ENCODE measurements around the gene ACAD10.

The ACAD10 gene

DNA sequence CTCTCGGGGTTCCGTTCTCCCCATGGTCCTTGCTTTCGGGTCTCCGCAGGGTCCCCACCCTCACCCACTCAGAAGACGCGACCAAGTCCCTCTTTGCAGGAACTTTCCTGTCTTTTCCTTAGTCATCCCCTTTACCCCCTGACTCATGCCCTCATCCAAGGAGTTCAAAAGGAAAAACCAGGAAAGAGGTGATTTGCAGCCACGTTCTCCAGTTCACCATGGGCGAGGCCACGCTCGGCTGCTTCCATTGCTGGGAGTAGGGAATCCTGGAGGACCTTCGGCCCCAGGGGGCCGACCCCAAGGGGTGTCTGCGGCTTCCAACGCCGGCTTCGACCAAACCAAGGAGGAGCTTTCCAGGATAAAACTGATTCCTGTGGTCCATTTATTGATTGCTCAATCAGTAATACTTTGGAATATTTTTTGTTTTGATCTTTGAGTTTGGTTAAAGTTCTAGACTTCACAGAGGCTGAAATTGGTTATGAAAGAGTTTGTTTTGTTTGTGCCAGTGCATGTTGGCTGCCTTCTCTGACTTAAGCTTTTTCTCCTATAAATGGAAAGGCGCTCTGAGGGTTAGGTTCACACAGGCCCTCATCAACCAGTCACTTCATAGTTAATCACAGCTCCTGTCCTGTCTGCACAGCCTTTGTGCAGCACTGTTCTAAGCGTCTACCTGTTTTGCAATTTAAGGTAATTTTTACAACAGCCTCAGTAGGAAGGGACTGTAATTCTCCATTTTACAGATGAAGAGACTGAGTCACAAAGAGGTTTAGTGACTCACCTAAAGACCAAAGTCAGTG lies 81.7 kb downstream of the ACAD10 start:
- peak overlapping the region; percentile 83 for H3K9ac ChIP-seq (ENCODE audit: low read length)
- H3K4me3 ChIP-seq (ENCODE audit: low read length), result peak overlapping the region; percentile 96
- H3K36me3 ChIP-seq (ENCODE audit: control insufficient read depth, low read depth, low read length), result no peaks in the 10 kb centered on the region
- H3K27me3 ChIP-seq (ENCODE audit: control insufficient read depth, insufficient read depth, low read length), result peaks cover 12% of the 10 kb centered on the region
- peaks cover 7% of the 10 kb centered on the region for H3K4me1 ChIP-seq (ENCODE audit: control insufficient read depth, low read depth, low read length)
- peak overlapping the region; percentile 40 for H3K27ac ChIP-seq (ENCODE audit: low read length)
- H3K9me3 ChIP-seq (ENCODE audit: control insufficient read depth, low read depth, low read length), result no peaks in the 10 kb centered on the region

- H3K4me1 ChIP-seq (ENCODE audit: control insufficient read depth, low read depth, low read length), result peaks cover 7% of the 10 kb centered on the region
Observed at GRCh38 chr12:111768159-111768895, 82.5 kb downstream of the ACAD10 start.

DNA sequence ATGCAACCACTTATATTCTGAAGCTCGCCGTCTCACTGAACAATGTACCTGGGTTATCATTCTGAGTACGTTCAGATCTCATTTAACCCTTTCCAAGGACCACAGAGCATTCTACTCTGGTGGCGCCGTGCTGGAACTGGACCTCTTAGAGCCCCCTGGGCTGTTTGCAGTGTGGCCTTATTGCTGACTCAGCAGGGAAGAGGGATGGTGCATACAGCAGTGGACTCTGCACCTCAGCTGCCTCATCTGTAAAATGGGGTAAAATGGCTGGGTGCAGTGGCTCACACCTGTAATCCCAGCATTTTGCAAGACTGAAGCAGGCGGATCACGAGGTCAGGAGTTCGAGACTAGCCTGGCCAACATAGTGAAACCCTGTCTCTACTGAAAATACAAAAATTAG lies 83.7 kb downstream of the ACAD10 start:
- Histone ChIP-seq H3K27ac (ENCODE audit: low read length) (no peak overlapping the region), H3K36me3 (ENCODE audit: control insufficient read depth, low read depth, low read length) (no peaks in the 10 kb centered on the region), H3K9me3 (ENCODE audit: control insufficient read depth, low read depth, low read length) (no peaks in the 10 kb centered on the region), H3K4me1 (ENCODE audit: control insufficient read depth, low read depth, low read length) (peaks cover 17% of the 10 kb centered on the region), H3K4me3 (ENCODE audit: low read length) (no peak overlapping the region), H3K27me3 (ENCODE audit: control insufficient read depth, insufficient read depth, low read length) (peaks cover 12% of the 10 kb centered on the region), H3K9ac (ENCODE audit: low read length) (no peak overlapping the region)

More at GRCh38 chr12:111768159-111768895, 82.5 kb downstream of the ACAD10 start:
- H3K27ac ChIP-seq (ENCODE audit: low read length), result no peak overlapping the region
- H3K4me3 ChIP-seq (ENCODE audit: low read length), result peak overlapping the region; percentile 96
- H3K27me3 ChIP-seq (ENCODE audit: control insufficient read depth, insufficient read depth, low read length), result peaks cover 12% of the 10 kb centered on the region
- H3K36me3 ChIP-seq (ENCODE audit: control insufficient read depth, low read depth, low read length), result no peaks in the 10 kb centered on the region
- peak overlapping the region; percentile 83 for H3K9ac ChIP-seq (ENCODE audit: low read length)
- H3K9me3 ChIP-seq (ENCODE audit: control insufficient read depth, low read depth, low read length), result no peaks in the 10 kb centered on the region

GRCh38 chr12:111773801-111774551 lies 88.1 kb downstream of the ACAD10 start:
- H3K9me3 ChIP-seq (ENCODE audit: control insufficient read depth, low read depth, low read length), result no peaks in the 10 kb centered on the region
- H3K27me3 ChIP-seq (ENCODE audit: control insufficient read depth, insufficient read depth, low read length), result no peaks in the 10 kb centered on the region
- no peaks in the 10 kb centered on the region for H3K36me3 ChIP-seq (ENCODE audit: control insufficient read depth, low read depth, low read length)
- H3K27ac ChIP-seq (ENCODE audit: low read length), result no peak overlapping the region
- no peak overlapping the region for H3K9ac ChIP-seq (ENCODE audit: low read length)
- peaks cover 10% of the 10 kb centered on the region for H3K4me1 ChIP-seq (ENCODE audit: control insufficient read depth, low read depth, low read length)
- no peak overlapping the region for H3K4me3 ChIP-seq (ENCODE audit: low read length)

DNA sequence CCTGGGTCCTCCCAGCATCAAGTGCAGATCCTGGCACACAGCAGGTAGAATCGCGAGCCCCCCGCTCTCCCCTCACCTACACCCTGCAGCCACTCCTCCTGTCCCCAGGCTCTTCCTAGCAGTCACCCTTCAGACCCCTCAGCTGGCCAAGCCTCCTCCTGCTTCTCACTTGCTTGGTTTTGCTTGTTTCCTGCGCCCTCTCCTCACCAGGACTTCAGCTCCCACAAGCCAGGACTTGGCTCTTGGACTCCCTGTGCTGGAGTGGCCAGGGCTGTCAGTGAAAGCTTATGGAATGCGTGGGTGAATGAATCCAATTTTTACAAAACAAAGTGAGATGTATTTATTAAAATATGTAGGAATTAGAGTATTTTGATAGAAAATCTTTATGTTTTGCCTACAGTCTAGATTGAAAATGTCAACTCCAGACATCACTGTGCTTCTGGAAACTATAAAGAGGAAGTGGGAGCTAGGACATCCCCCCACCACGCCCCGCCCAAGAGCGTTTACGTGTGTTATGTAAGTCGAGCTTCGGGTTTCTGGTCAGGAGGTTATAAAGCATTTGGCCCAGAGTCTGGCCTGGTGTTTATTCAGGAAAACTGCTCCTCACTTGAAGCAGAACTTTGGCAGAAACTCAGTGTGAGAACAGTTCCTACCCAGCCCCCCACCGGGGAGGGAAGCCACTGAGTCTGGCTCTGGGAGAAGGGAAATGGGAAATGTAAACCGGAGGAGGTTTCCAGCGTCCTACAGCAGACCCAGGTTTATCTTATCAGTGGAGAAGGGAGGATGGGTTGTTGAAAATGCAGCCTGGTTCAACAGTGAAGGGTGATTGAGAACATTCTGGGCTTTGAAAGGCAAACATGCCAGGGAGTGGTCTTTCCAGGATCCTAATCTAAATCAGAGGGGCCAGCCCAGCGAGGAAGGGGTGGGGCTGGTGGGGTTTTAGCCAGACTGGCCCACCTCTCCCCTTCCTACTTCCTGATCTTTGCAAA lies 89.6 kb downstream of the ACAD10 start:
- Histone ChIP-seq H3K9me3 (ENCODE audit: control insufficient read depth, low read depth, low read length) (no peaks in the 10 kb centered on the region), H3K27me3 (ENCODE audit: control insufficient read depth, insufficient read depth, low read length) (no peaks in the 10 kb centered on the region), H3K27ac (ENCODE audit: low read length) (no peak overlapping the region), H3K36me3 (ENCODE audit: control insufficient read depth, low read depth, low read length) (no peaks in the 10 kb centered on the region), H3K9ac (ENCODE audit: low read length) (no peak overlapping the region), H3K4me3 (ENCODE audit: low read length) (no peak overlapping the region), H3K4me1 (ENCODE audit: control insufficient read depth, low read depth, low read length) (peaks cover 10% of the 10 kb centered on the region)

DNA sequence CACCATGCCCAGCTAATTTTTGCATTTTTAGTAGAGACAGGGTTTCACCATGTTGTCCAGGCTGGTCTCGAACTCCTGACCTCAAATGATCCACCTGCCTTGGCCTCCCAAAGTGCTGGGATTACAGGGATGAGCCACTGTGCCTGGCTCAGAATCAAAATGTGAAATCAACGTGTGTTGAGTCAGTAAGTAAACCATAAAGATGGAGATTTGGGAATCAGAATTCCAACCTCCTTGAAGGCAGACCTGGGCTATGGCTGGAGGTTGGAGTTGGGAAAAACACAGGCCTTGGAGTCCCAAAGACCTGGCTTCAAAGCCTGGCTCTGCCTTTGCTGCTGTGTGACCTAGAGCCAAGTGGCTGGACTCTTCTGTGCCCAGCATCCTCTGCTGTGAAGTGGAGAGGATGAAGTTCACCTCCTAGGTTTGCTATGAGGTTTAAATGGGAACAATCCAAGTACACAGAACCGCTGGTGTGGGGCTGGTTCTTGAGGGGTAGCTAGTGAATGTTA lies 91.0 kb downstream of the ACAD10 start:
- H3K9ac ChIP-seq (ENCODE audit: low read length), result no peak overlapping the region
- no peaks in the 10 kb centered on the region for H3K27me3 ChIP-seq (ENCODE audit: control insufficient read depth, insufficient read depth, low read length)
- no peak overlapping the region for H3K4me3 ChIP-seq (ENCODE audit: low read length)
- H3K4me1 ChIP-seq (ENCODE audit: control insufficient read depth, low read depth, low read length), result peaks cover 10% of the 10 kb centered on the region
- no peak overlapping the region for H3K27ac ChIP-seq (ENCODE audit: low read length)
- H3K9me3 ChIP-seq (ENCODE audit: control insufficient read depth, low read depth, low read length), result no peaks in the 10 kb centered on the region
- no peaks in the 10 kb centered on the region for H3K36me3 ChIP-seq (ENCODE audit: control insufficient read depth, low read depth, low read length)

GRCh38 chr12:111777345-111778045 lies 91.6 kb downstream of the ACAD10 start:
- no peaks in the 10 kb centered on the region for H3K27me3 ChIP-seq (ENCODE audit: control insufficient read depth, insufficient read depth, low read length)
- H3K9ac ChIP-seq (ENCODE audit: low read length), result no peak overlapping the region
- H3K27ac ChIP-seq (ENCODE audit: low read length), result no peak overlapping the region
- no peak overlapping the region for H3K4me3 ChIP-seq (ENCODE audit: low read length)
- no peaks in the 10 kb centered on the region for H3K36me3 ChIP-seq (ENCODE audit: control insufficient read depth, low read depth, low read length)
- H3K4me1 ChIP-seq (ENCODE audit: control insufficient read depth, low read depth, low read length), result peaks cover 10% of the 10 kb centered on the region
- no peaks in the 10 kb centered on the region for H3K9me3 ChIP-seq (ENCODE audit: control insufficient read depth, low read depth, low read length)

DNA sequence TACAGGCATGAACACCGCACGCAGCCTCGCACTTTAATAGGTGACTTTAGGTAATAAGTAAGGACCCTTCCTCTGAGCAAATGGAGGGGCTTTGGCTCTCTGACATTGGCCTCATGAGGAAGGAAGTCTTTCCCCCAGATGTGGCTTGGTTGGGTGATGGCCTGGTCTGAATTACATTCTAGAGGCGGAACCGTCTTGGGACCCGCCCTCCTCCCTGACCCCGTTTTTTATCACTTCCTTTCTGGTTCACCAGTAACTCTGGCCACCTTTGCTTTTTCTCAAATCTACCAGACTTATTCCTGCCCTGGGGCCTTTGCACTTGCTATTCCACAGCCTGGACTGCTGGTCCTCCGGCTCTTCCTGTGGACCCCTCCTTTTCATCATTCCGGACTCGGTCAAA lies 94.3 kb downstream of the ACAD10 start:
- H3K9me3 ChIP-seq (ENCODE audit: control insufficient read depth, low read depth, low read length), result no peaks in the 10 kb centered on the region
- H3K36me3 ChIP-seq (ENCODE audit: control insufficient read depth, low read depth, low read length), result peaks cover 5% of the 10 kb centered on the region
- H3K27me3 ChIP-seq (ENCODE audit: control insufficient read depth, insufficient read depth, low read length), result no peaks in the 10 kb centered on the region
- no peaks in the 10 kb centered on the region for H3K4me1 ChIP-seq (ENCODE audit: control insufficient read depth, low read depth, low read length)
- no peak overlapping the region for H3K4me3 ChIP-seq (ENCODE audit: low read length)
- no peak overlapping the region for H3K9ac ChIP-seq (ENCODE audit: low read length)
- no peak overlapping the region for H3K27ac ChIP-seq (ENCODE audit: low read length)

DNA sequence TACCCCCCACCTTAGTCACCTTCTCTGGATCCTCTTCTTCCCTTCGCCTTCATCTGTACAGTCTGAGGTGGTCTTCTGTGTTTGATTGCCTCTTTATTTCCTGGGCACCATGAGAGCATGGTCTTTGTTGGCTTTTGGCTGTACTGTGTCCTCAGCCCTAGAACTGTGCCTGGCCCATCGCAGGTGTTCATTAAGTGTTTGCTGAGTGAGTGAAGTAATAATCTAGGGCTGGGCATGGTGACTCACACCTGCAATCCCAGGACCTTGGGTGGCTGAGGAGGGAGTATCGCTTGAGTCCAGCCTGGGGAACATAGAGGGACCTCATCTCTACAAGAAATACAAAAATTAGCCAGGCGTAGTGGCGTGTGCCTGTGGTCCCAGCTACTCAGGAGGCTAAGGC lies 94.8 kb downstream of the ACAD10 start:
- Histone ChIP-seq H3K4me1 (ENCODE audit: control insufficient read depth, low read depth, low read length) (no peaks in the 10 kb centered on the region), H3K9me3 (ENCODE audit: control insufficient read depth, low read depth, low read length) (no peaks in the 10 kb centered on the region), H3K27me3 (ENCODE audit: control insufficient read depth, insufficient read depth, low read length) (no peaks in the 10 kb centered on the region), H3K36me3 (ENCODE audit: control insufficient read depth, low read depth, low read length) (peaks cover 5% of the 10 kb centered on the region), H3K9ac (ENCODE audit: low read length) (no peak overlapping the region), H3K4me3 (ENCODE audit: low read length) (no peak overlapping the region), H3K27ac (ENCODE audit: low read length) (no peak overlapping the region)

- Histone ChIP-seq H3K36me3 (ENCODE audit: control insufficient read depth, low read depth, low read length) (peaks cover 5% of the 10 kb centered on the region), H3K9ac (ENCODE audit: low read length) (no peak overlapping the region), H3K4me1 (ENCODE audit: control insufficient read depth, low read depth, low read length) (no peaks in the 10 kb centered on the region), H3K27ac (ENCODE audit: low read length) (no peak overlapping the region), H3K9me3 (ENCODE audit: control insufficient read depth, low read depth, low read length) (no peaks in the 10 kb centered on the region), H3K27me3 (ENCODE audit: control insufficient read depth, insufficient read depth, low read length) (no peaks in the 10 kb centered on the region), H3K4me3 (ENCODE audit: low read length) (no peak overlapping the region)
Observed at GRCh38 chr12:111781085-111781658, 95.3 kb downstream of the ACAD10 start.
